ENCODE results near the gene TYMP. TPM values are rescaled to one million over a fixed set of nuclear protein-coding genes. Genes with fewer than 3 reads are reported as not detected.

Gene TYMP
- total RNA-seq, 2 experiments from 2014 or later = 9.9 to 10.0 TPM

DNA sequence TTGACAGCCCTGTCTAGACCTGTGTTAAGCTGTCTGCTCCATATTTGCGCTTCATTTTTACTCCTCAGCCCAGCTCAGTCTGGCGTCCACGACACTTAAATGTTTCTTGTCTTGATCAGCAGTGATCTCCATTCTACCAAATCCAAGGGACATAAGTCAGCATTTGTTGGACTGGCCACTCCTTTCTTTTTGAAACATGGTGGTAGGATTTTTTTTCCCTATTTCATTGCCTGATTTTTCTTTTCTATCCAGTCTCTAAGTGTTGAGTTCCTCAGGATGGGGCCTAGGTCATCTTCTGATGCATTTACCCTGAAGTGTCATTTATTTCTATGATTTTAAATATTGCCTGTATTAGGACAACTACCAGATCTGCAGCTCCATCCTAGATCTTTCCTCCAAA, 20.9 kb downstream of the TYMP start:
- peaks cover 38% of the 10 kb centered on the region for H3K4me1 ChIP-seq (ENCODE audit: insufficient read depth, low read length)
- no peaks in the 10 kb centered on the region for H3K9me3 Mint-ChIP-seq
- TF ChIP-seq, protein P1, sequence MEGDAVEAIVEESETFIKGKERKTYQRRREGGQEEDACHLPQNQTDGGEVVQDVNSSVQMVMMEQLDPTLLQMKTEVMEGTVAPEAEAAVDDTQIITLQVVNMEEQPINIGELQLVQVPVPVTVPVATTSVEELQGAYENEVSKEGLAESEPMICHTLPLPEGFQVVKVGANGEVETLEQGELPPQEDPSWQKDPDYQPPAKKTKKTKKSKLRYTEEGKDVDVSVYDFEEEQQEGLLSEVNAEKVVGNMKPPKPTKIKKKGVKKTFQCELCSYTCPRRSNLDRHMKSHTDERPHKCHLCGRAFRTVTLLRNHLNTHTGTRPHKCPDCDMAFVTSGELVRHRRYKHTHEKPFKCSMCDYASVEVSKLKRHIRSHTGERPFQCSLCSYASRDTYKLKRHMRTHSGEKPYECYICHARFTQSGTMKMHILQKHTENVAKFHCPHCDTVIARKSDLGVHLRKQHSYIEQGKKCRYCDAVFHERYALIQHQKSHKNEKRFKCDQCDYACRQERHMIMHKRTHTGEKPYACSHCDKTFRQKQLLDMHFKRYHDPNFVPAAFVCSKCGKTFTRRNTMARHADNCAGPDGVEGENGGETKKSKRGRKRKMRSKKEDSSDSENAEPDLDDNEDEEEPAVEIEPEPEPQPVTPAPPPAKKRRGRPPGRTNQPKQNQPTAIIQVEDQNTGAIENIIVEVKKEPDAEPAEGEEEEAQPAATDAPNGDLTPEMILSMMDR (IDR thresholded peaks at IDR 0.05) = no peak
- peak overlapping the region; percentile 88 for H3K4me3 Mint-ChIP-seq
- no peak for ATAC-seq (ENCODE audit: poor library complexity)
- intact Hi-C loops (cut with DNase I, micrococcal nuclease) = loop anchor here (1.0 to 10.0 kb wide), 8 partner anchors 16 to 264 kb away; partner anchors contain the start of genes SCO2 (in 2 of the 2), CHKB (in 1 of the 2), PPP6R2 (in 1 of the 2) and TUBGCP6 (in 1 of the 2)
- H3K27me3 ChIP-seq (ENCODE audit: control insufficient read depth in 1 of 2, insufficient read depth in 2 of 2, low read length in 2 of 2) = no peaks in the 10 kb centered on the region
- DNase-seq = peak in 1 of 14 experiments; percentile 40
- H3K4me1 Mint-ChIP-seq (ENCODE audit: low read depth) = peaks cover 21% of the 10 kb centered on the region
- CTCF ChIA-PET = interaction anchor here (2.0 to 3.6 kb wide), 5 partner anchors 11 to 112 kb away, joined by 5 to 42 read pairs (median 11); partner anchors contain the start of genes SCO2 and SYCE3
- H3K27ac ChIP-seq (ENCODE audit: low read depth in 1 of 2, low read length in 2 of 2) = peak overlapping the region; percentile 83 to 85
- peaks cover 20% of the 10 kb centered on the region for H3K36me3 Mint-ChIP-seq (ENCODE audit: low read depth)
- POLR2A ChIA-PET = interaction anchor here (0.7 to 4.9 kb wide), 16 partner anchors 8 to 263 kb away, joined by 3 to 250 read pairs (median 10); partner anchors contain the start of genes ARSA, CHKB, KLHDC7B and SCO2
- no peaks in the 10 kb centered on the region for H3K27me3 Mint-ChIP-seq
- H3K27ac Mint-ChIP-seq = peak overlapping the region; percentile 95
- H3K9me3 ChIP-seq (ENCODE audit: control insufficient read depth in 1 of 2, insufficient read depth in 1 of 2, low read length in 2 of 2) = no peaks in the 10 kb centered on the region
- peak overlapping the region; percentile 73 for H3K4me3 ChIP-seq (ENCODE audit: low read length)
- H3K36me3 ChIP-seq (ENCODE audit: insufficient read depth, low read length) = peaks cover 28% of the 10 kb centered on the region

DNA sequence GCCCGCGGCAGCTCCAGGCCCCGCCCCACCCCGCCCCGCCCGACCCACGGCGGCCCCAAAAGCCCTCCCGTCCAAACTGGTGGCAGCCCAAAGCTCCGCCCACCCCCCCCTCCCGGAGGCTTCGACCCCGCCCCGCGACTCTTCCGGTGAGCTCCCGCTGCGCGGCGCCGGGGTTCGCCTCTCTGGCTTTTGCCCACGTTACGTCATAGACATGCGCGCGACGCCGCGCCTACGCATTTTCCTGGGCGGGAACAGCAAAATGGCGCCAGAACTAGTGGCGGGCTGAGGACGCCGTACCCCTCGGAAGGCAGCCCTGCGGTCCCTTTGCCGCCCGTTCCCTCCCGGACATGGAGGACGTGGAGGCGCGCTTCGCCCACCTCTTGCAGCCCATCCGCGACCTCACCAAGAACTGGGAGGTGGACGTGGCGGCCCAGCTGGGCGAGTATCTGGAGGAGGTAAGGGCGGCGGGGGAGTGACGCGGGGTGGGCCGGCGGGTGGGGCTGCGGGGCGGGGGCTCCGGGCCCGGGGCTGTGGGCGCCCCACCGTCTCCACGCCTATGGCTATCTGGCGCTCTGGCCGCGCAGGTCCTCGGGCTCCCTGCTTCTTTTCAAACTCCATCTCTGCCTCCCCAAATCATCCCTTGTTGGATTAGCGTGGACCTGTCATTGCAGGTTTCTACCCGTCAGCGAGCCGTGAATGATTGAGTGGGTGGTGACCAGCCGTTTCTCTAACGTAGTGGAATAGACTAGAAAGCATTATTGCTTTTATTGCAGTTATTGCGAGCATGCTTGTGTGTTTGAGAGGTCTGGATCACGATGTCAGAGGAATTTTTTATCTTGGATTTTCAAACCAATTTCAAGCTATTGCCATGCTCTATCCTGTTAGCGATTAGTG, 21.6 kb downstream of the TYMP start, which contains the start of gene NCAPH2:
NCAPH2 (plus strand) TSS at position 234 of the 894 bp plus-strand sequence; CDS start at position 348, 114 bp downstream.
- Histone ChIP-seq H3K9me3 (ENCODE audit: control insufficient read depth in 1 of 2, insufficient read depth in 1 of 2, low read length in 2 of 2) (no peaks in the 10 kb centered on the region), H3K4me3 (ENCODE audit: low read length) (peak within 1 kb of the TSS; percentile 92), H3K4me1 (ENCODE audit: insufficient read depth, low read length) (peaks cover 38% of the 10 kb centered on the region), H3K36me3 (ENCODE audit: insufficient read depth, low read length) (peaks cover 34% of the 10 kb centered on the region), H3K27ac (ENCODE audit: low read depth in 1 of 2, low read length in 2 of 2) (peak within 1 kb of the TSS; percentile 89 to 92), H3K27me3 (ENCODE audit: control insufficient read depth in 1 of 2, insufficient read depth in 2 of 2, low read length in 2 of 2) (no peaks in the 10 kb centered on the region)
- Mint-ChIP-seq H3K27ac (peak within 1 kb of the TSS; percentile 95), H3K9me3 (no peaks in the 10 kb centered on the region), H3K27me3 (no peaks in the 10 kb centered on the region), H3K4me1 (ENCODE audit: low read depth) (peaks cover 21% of the 10 kb centered on the region), H3K36me3 (ENCODE audit: low read depth) (peaks cover 20% of the 10 kb centered on the region), H3K4me3 (peak within 1 kb of the TSS; percentile 94)
- CTCF ChIA-PET = interaction anchor here (0.9 to 3.6 kb wide), 7 partner anchors 10 to 112 kb away, joined by 3 to 42 read pairs (median 6); partner anchors contain the start of genes SCO2 and SYCE3
- peak in 10 of 14 experiments; percentile 94 to 99 (median 97) for DNase-seq
- peak; percentile 75 for ATAC-seq (ENCODE audit: poor library complexity)
- POLR2A ChIA-PET = interaction anchor here (0.6 to 4.9 kb wide), 35 partner anchors 9 to 318 kb away, joined by 3 to 250 read pairs (median 5); partner anchors contain the start of genes ADM2, ARSA, CHKB and HDAC10
- TF ChIP-seq, protein P1 (IDR thresholded peaks at IDR 0.05) = no peak
- intact Hi-C loops (cut with DNase I, micrococcal nuclease) = loop anchor here (1.0 to 10.0 kb wide), 10 partner anchors 17 to 263 kb away; partner anchors contain the start of genes SCO2 (in 2 of the 2), CHKB (in 1 of the 2), PPP6R2 (in 1 of the 2) and TUBGCP6 (in 1 of the 2)

DNA sequence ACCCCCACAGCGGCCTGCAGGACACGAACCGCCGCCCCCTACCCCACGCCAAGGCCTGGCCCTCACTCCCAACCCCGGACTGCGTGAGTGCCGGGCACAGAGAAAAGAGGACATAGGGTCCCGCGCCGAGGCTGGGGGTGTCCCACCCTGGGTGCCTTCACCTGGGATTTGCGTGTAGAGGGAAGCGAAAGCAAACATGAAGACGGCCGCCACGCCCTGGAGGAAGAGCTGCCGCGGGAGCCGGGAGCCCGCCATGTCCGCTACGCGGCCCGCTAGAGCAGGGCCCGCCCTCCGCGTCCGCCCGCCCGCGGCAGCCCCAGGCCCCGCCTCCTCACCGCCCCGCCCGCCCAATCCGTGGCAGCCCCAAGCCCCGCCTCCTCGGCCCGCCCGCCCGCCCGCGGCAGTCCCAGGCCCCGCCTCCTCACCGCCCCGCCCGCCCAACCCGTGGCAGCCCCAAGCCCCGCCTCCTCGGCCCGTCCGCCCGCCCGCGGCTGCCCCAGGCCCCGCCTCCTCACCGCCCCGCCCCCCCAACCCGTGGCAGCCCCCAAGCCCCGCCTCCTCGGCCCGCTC, 22.3 kb downstream of the TYMP start, which contains the start of gene LMF2:
LMF2 (minus strand) TSS at position 282 of the 570 bp plus-strand sequence; CDS start at position 255, 27 bp downstream.
- no peaks in the 10 kb centered on the region for H3K27me3 Mint-ChIP-seq
- peaks cover 38% of the 10 kb centered on the region for H3K4me1 ChIP-seq (ENCODE audit: insufficient read depth, low read length)
- peak within 1 kb of the TSS; percentile 92 for H3K4me3 ChIP-seq (ENCODE audit: low read length)
- H3K27me3 ChIP-seq (ENCODE audit: control insufficient read depth in 1 of 2, insufficient read depth in 2 of 2, low read length in 2 of 2) = no peaks in the 10 kb centered on the region
- CTCF ChIA-PET = interaction anchor here (0.9 to 3.6 kb wide), 6 partner anchors 9 to 113 kb away, joined by 3 to 42 read pairs (median 8); partner anchors contain the start of genes SCO2 and SYCE3
- peaks cover 21% of the 10 kb centered on the region for H3K4me1 Mint-ChIP-seq (ENCODE audit: low read depth)
- H3K36me3 Mint-ChIP-seq (ENCODE audit: low read depth) = peaks cover 16% of the 10 kb centered on the region
- DNase-seq = peak in 13 of 14 experiments; percentile 88 to 100 (median 94)
- intact Hi-C loops (cut with DNase I, micrococcal nuclease) = loop anchor here (1.0 to 10.0 kb wide), 5 partner anchors 31 to 163 kb away; partner anchors contain the start of gene PPP6R2 (in 1 of the 2)
- peak within 1 kb of the TSS; percentile 95 for H3K27ac Mint-ChIP-seq
- ATAC-seq (ENCODE audit: poor library complexity) = peak; percentile 74
- H3K36me3 ChIP-seq (ENCODE audit: insufficient read depth, low read length) = peaks cover 37% of the 10 kb centered on the region
- H3K27ac ChIP-seq (ENCODE audit: low read depth in 1 of 2, low read length in 2 of 2) = peak within 1 kb of the TSS; percentile 89 to 92
- TF ChIP-seq, protein P1 (IDR thresholded peaks at IDR 0.05) = no peak
- no peaks in the 10 kb centered on the region for H3K9me3 Mint-ChIP-seq
- H3K4me3 Mint-ChIP-seq = peak within 1 kb of the TSS; percentile 94
- no peaks in the 10 kb centered on the region for H3K9me3 ChIP-seq (ENCODE audit: control insufficient read depth in 1 of 2, insufficient read depth in 1 of 2, low read length in 2 of 2)
- POLR2A ChIA-PET = interaction anchor here (0.6 to 4.9 kb wide), 31 partner anchors 9 to 318 kb away, joined by 3 to 250 read pairs (median 5); partner anchors contain the start of genes ADM2, ARSA, CHKB and HDAC10

All from CD4-positive, alpha-beta T cell (primary cell).